ENCODE data around the gene GGT5. TPM values are rescaled to one million over a fixed set of nuclear protein-coding genes. Genes with fewer than 3 reads are reported as not detected.
"Not testable (repeated sequence)": the region's sequence is repeated elsewhere in the genome, so short reads cannot be mapped to it uniquely, and the experiment has no call there.

GGT5 gene
- total RNA-seq, 1 donor, result 7.2 TPM

DNA sequence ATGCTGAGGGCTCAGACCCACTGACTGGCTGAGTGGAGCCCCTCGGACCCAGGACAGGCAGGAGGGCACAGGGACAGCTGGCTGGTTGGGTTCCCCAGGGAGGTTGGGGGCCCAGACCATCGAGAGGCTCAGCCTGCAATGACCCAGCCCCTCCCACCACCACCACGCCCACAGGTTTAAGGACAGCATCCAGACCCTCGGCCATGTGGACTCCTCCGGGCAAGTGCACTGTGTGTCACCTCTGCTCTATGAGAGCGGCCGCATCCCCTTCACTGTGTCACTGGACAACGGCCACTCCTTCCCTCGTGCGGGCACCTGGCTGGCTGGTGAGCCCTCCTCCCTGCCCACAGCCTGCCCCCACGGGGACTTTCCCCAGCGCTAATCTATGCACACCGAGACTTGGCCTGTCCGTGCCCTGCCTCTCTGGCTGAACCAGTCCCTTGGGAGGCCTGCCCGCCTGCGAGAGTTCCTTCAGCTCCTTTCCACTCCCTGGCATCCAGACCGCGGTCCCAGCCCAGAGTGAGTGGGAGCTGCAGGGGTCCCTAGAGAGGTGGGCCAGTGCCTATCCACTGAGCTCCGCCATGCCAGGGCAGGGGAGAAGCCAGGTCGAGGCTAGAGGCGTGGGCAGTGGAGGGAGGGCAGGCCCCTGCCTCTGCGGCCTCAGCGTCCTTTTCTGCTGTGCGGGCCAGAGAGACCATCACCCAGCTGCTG is 61.4 kb downstream of the GGT5 start:
- H2AFZ ChIP-seq (ENCODE audit: low read length), result no peak overlapping the region

DNA sequence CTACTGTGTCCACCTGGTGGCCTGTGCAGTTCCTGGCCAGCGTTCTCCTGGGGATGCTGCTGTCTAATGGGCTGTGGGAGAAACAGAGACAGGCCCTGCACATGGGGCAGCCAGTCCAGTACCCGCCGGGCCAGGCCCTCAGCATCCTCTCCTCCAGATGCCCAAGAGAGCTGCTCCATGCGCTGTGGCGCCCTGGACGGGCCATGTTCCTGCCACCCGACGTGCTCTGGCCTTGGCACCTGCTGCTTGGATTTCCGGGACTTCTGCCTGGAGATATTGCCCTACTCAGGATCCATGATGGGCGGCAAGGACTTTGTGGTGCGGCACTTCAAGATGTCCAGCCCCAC is 62.0 kb downstream of the GGT5 start:
- H3K79me2 ChIP-seq (ENCODE audit: insufficient read depth, low read length); H4K20me1 ChIP-seq (ENCODE audit: insufficient read depth, low read length); H3K4me3 ChIP-seq (ENCODE audit: insufficient read depth, low read length); H3K27me3 ChIP-seq (ENCODE audit: insufficient read depth, low read length); H3K36me3 ChIP-seq (ENCODE audit: insufficient read depth, low read length); H3K9me3 ChIP-seq (ENCODE audit: low read depth, low read length); H3K4me1 ChIP-seq (ENCODE audit: insufficient read depth, low read length); H3K27ac ChIP-seq (ENCODE audit: low read depth, low read length); DNase-seq (ENCODE audit: insufficient read length, low spot score, missing footprints); H2AFZ ChIP-seq (ENCODE audit: low read length); H3K4me2 ChIP-seq (ENCODE audit: insufficient read depth, low read length): not testable (repeated sequence)

More for the DNA sequence above, 61.4 kb downstream of the GGT5 start:
- TF ChIP-seq, protein P1, sequence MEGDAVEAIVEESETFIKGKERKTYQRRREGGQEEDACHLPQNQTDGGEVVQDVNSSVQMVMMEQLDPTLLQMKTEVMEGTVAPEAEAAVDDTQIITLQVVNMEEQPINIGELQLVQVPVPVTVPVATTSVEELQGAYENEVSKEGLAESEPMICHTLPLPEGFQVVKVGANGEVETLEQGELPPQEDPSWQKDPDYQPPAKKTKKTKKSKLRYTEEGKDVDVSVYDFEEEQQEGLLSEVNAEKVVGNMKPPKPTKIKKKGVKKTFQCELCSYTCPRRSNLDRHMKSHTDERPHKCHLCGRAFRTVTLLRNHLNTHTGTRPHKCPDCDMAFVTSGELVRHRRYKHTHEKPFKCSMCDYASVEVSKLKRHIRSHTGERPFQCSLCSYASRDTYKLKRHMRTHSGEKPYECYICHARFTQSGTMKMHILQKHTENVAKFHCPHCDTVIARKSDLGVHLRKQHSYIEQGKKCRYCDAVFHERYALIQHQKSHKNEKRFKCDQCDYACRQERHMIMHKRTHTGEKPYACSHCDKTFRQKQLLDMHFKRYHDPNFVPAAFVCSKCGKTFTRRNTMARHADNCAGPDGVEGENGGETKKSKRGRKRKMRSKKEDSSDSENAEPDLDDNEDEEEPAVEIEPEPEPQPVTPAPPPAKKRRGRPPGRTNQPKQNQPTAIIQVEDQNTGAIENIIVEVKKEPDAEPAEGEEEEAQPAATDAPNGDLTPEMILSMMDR (IDR thresholded peaks at IDR 0.05; ENCODE audit: extremely low read depth, low read depth, low read length), result no peak
- Histone ChIP-seq H3K9me3 (ENCODE audit: low read depth, low read length) (no peaks in the 10 kb centered on the region), H3K27me3 (ENCODE audit: insufficient read depth, low read length) (no peaks in the 10 kb centered on the region), H4K20me1 (ENCODE audit: insufficient read depth, low read length) (no peaks in the 10 kb centered on the region), H3K79me2 (ENCODE audit: insufficient read depth, low read length) (no peaks in the 10 kb centered on the region), H3K27ac (ENCODE audit: low read depth, low read length) (no peak overlapping the region), H3K4me3 (ENCODE audit: insufficient read depth, low read length) (no peak overlapping the region), H3K36me3 (ENCODE audit: insufficient read depth, low read length) (peaks cover 2% of the 10 kb centered on the region), H3K4me2 (ENCODE audit: insufficient read depth, low read length) (no peak overlapping the region), H3K4me1 (ENCODE audit: insufficient read depth, low read length) (no peaks in the 10 kb centered on the region)
- peak; percentile 79 for DNase-seq (ENCODE audit: insufficient read length, low spot score, missing footprints)

DNA sequence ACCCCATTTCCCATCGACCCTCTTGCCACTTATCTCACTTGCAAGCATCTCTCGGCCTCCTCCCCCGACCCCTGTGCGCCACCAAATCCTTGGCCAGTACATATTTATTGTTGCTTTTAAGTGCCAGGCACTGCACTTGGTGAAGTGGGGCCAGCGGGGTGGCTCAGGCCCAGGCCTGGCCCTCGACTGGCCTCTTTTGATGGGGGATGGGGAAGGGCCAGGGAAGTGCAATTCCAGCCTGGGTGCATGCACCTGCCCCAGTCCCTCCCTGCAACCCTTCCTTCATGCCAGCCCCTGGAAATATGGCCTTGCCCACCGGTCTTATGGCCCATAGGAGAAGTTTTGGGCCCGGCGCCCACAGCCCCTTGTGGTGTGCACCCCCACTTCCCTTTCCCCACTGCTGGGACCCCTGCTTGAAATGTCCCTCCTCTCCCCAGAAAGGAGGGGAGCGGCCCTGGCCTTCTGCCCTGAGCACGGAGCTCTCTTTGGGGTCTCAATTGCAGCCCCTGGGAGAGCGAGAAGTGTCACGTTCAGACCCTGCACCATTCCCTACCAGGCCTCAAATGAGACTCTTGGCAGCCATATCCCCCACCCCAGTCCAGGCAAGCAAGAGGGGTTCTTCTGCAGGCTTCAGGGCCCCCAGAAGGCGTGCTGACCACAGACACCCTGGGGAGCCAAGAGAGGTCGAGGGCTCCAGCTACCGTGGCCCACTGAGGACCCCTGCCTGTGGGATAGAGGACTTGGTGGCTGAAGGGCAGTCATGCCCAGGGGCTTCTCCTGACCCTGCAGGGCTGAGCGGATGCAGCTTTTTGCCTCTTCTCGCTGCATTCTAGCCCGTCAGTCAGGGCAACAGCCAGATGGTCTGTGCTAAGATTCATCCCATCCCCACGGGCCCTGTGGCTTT is 62.6 kb downstream of the GGT5 start:
- Histone ChIP-seq H3K36me3 (ENCODE audit: insufficient read depth, low read length) (peaks cover 9% of the 10 kb centered on the region), H3K79me2 (ENCODE audit: insufficient read depth, low read length) (no peaks in the 10 kb centered on the region), H3K4me2 (ENCODE audit: insufficient read depth, low read length) (peak overlapping the region; percentile 48), H3K27ac (ENCODE audit: low read depth, low read length) (no peak overlapping the region), H3K4me3 (ENCODE audit: insufficient read depth, low read length) (no peak overlapping the region), H2AFZ (ENCODE audit: low read length) (no peak overlapping the region), H3K4me1 (ENCODE audit: insufficient read depth, low read length) (no peaks in the 10 kb centered on the region), H3K9me3 (ENCODE audit: low read depth, low read length) (no peaks in the 10 kb centered on the region), H4K20me1 (ENCODE audit: insufficient read depth, low read length) (no peaks in the 10 kb centered on the region), H3K27me3 (ENCODE audit: insufficient read depth, low read length) (no peaks in the 10 kb centered on the region)
- TF ChIP-seq, protein P1 (IDR thresholded peaks at IDR 0.05; ENCODE audit: extremely low read depth, low read depth, low read length), result peak; percentile 10
- DNase-seq (ENCODE audit: insufficient read length, low spot score, missing footprints), result peak; percentile 62

DNA sequence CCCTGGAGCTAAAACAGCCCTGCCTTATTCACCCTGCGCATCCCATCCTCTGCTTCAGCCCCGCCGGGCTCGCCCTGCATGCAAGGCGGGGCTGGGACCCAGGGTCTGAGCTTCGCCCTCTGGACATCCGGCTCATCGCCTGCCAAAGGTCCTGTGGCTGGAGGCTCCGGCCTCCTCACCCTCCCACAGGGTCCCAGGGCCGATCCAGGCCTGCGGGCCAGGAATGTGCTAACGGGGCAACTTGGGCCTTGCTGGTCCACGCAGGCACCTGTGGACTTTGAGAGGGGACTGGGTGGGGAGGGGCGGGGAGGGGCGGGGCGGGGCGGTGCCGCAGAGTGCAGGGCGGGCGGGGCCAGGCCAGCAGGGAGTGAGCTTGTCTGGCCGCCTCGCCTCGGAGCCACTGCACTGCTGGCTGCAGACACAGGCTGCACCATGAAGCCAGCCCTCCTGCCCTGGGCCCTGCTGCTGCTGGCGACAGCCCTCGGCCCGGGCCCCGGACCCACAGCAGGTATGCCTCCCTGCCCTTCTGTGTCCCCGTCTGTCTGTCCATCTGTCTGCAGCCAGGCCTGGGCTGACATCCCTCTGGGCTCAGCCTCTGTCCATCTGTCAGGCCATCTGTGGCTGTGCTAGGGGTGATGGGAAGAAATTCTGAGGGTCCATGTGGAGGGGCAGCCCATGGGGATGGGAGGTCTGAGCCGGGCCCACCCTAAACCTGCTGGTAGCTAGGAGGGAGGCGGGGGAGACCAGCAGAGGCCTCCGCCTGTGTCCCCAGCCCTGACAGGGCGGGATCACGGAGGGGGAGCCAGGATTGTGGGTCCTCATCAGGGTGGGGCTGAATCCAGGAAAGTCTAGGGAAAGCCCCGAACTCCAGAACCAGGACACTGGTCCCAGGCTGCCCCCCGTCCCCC is 63.5 kb downstream of the GGT5 start, which contains the start of gene SUSD2:
SUSD2 (plus strand) TSS at position 400 of the 908 bp plus-strand sequence; CDS start at position 433, 33 bp downstream.
- Histone ChIP-seq H2AFZ (ENCODE audit: low read length) (no peak within 1 kb of the TSS), H3K9me3 (ENCODE audit: low read depth, low read length) (no peaks in the 10 kb centered on the region), H3K27ac (ENCODE audit: low read depth, low read length) (no peak within 1 kb of the TSS), H4K20me1 (ENCODE audit: insufficient read depth, low read length) (no peaks in the 10 kb centered on the region), H3K4me1 (ENCODE audit: insufficient read depth, low read length) (peaks cover 4% of the 10 kb centered on the region), H3K79me2 (ENCODE audit: insufficient read depth, low read length) (no peaks in the 10 kb centered on the region), H3K36me3 (ENCODE audit: insufficient read depth, low read length) (peaks cover 12% of the 10 kb centered on the region), H3K27me3 (ENCODE audit: insufficient read depth, low read length) (no peaks in the 10 kb centered on the region), H3K4me2 (ENCODE audit: insufficient read depth, low read length) (peak within 1 kb of the TSS; percentile 48), H3K4me3 (ENCODE audit: insufficient read depth, low read length) (peak within 1 kb of the TSS; percentile 42)
- TF ChIP-seq, protein P1 (IDR thresholded peaks at IDR 0.05; ENCODE audit: extremely low read depth, low read depth, low read length), result no peak
- peak; percentile 87 for DNase-seq (ENCODE audit: insufficient read length, low spot score, missing footprints)
